Measurements from ENCODE around the gene PHETA2. TPM values are rescaled to one million over a fixed set of nuclear protein-coding genes. Genes with fewer than 3 reads are reported as not detected.

The PHETA2 gene
- total RNA-seq, 1 experiment from 2014 or later = 2.6 TPM

- H2BK5ac ChIP-seq (ENCODE audit: insufficient read length, low read length) = no peak overlapping the region
- H3K4me3 Mint-ChIP-seq = peak overlapping the region in 1 of 2 experiments; percentile 48; a peak in 1 of 5 replicates
- no peak for DNase-seq
- H3K56ac ChIP-seq (ENCODE audit: insufficient read length, low read depth, low read length) = no peak overlapping the region
- H3K27ac ChIP-seq (ENCODE audit: insufficient read length, low read depth, low read length) = no peak overlapping the region
- no peak overlapping the region for H2BK12ac ChIP-seq (ENCODE audit: insufficient read length, low read depth, low read length)
- H2BK120ac ChIP-seq (ENCODE audit: low read depth, low read length, poor library complexity, severe bottlenecking) = no peak overlapping the region
- H3T11ph ChIP-seq (ENCODE audit: low read length) = no peak overlapping the region
- no peak overlapping the region for H4K91ac ChIP-seq (ENCODE audit: insufficient read length, low read depth, low read length)
- H3K23me2 ChIP-seq (ENCODE audit: insufficient read length, low read depth, low read length, poor library complexity, severe bottlenecking) = peaks cover 6% of the 10 kb centered on the region
- H4K8ac ChIP-seq (replicated peaks; ENCODE audit: insufficient read length, low read depth, low read length) = no peak overlapping the region
- H3K4me2 ChIP-seq (ENCODE audit: insufficient read depth, insufficient read length, low read length) = no peak overlapping the region
- peaks cover 21 to 23% of the 10 kb centered on the region in 2 experiments for H3K4me1 Mint-ChIP-seq
- no peaks in the 10 kb centered on the region for H3K27me3 ChIP-seq (ENCODE audit: insufficient read depth, low read length)
- no peaks in the 10 kb centered on the region for H4K20me1 ChIP-seq (ENCODE audit: control insufficient read depth, insufficient read depth, insufficient read length)
- H3K9me3 ChIP-seq (ENCODE audit: control insufficient read depth, low read depth, low read length) = no peaks in the 10 kb centered on the region
- no CpG with 5 or more reads among the region's 20 CpGs for WGBS (ENCODE audit: extremely low coverage, insufficient read length, low lambda C conversion rate)
- H3K36me3 Mint-ChIP-seq (ENCODE audit: insufficient read depth in 1 of 3, low read depth in 3 of 3) = peaks cover 3 to 4% (median 4%) of the 10 kb centered on the region in 3 experiments; a peak in 3 of 7 replicates
- no peak overlapping the region for H2AFZ ChIP-seq (ENCODE audit: low read length)
- H3K79me1 ChIP-seq (ENCODE audit: insufficient read depth, low read depth, low read length, poor library complexity, severe bottlenecking) = no peaks in the 10 kb centered on the region
- no peak overlapping the region for H3K14ac ChIP-seq (ENCODE audit: insufficient read depth, low read length)
- no peak overlapping the region for H3K27ac Mint-ChIP-seq
- no peak overlapping the region for H2BK20ac ChIP-seq (ENCODE audit: low read depth, low read length, poor library complexity, severe bottlenecking)
- H4K5ac ChIP-seq (ENCODE audit: insufficient read length, low read depth, low read length) = no peak overlapping the region
- no peak overlapping the region for H3K18ac ChIP-seq (ENCODE audit: insufficient read length, low read depth, low read length)
- no peaks in the 10 kb centered on the region for H3K79me2 ChIP-seq (ENCODE audit: insufficient read depth, low read length)
- no peaks in the 10 kb centered on the region for H3K4me1 ChIP-seq (ENCODE audit: insufficient read depth, low read length)
- H3K9ac ChIP-seq (ENCODE audit: extremely low read depth, insufficient read length, low read length) = no peak overlapping the region
- no peak overlapping the region; the same call in 1 of the 2 replicates for H3K4ac ChIP-seq (ENCODE audit: low read depth, low read length)
- no peak overlapping the region for H2AK5ac ChIP-seq (ENCODE audit: insufficient read length, low read length)
- no peak overlapping the region for H3K23ac ChIP-seq (ENCODE audit: insufficient read length, low read depth, low read length)
- TF ChIP-seq CTCF (conservative IDR thresholded peaks at IDR 0.05) = no peak
- H3K27me3 Mint-ChIP-seq (ENCODE audit: low read depth) = peaks cover 6% of the 10 kb centered on the region; the same call in 1 of the 2 replicates
- H3K9me3 Mint-ChIP-seq = no peaks in the 10 kb centered on the region; a peak in 1 of 5 replicates
- H2BK15ac ChIP-seq (ENCODE audit: low read depth, low read length) = no peak overlapping the region
These were observed 2.9 kb downstream of the PHETA2 start for GRCh38 chr22:42076764-42077485.

Measured in H9 (cell line).